Activated T-helper 2 cell treated with anti-CD3 and anti-CD28 coated beads, Interferon-gamma antibody, Interleukin-2, Interleukin-4, amounts not matched to agents 10 μg/mL and 5 μg/mL and 100 μg/mL, durations not matched to agents 14 hours and 24 hours and 36 hours (primary cell): ENCODE results near the gene NOP14. TPM values are rescaled to one million over a fixed set of nuclear protein-coding genes. Genes with fewer than 3 reads are reported as not detected.
"Not testable (repeated sequence)": the region's sequence is repeated elsewhere in the genome, so short reads cannot be mapped to it uniquely, and the experiment has no call there.

Source experiments
- DNase-seq: peaks from one replicate; pipeline ENCODE4 v3.0.0; 2021; ENCODE audit warnings: low spot score
- H3K27ac Mint-ChIP-seq: one replicate; pipeline ENCODE4 v1.8.0; 2021; ENCODE audit warnings: mixed read lengths
- H3K27me3 Mint-ChIP-seq: one replicate; pipeline ENCODE4 v1.8.0; 2021; ENCODE audit warnings: low read depth, mixed read lengths
- H3K36me3 Mint-ChIP-seq: one replicate; pipeline ENCODE4 v1.8.0; 2021; ENCODE audit warnings: low read depth, mixed read lengths
- H3K4me1 Mint-ChIP-seq: one replicate; pipeline ENCODE4 v1.8.0; 2021; ENCODE audit warnings: low read depth, mixed read lengths
- H3K4me3 Mint-ChIP-seq: one replicate; pipeline ENCODE4 v1.8.0; 2021; ENCODE audit warnings: low read depth, mild to moderate bottlenecking, moderate library complexity, mixed read lengths
- H3K9me3 Mint-ChIP-seq: one replicate; pipeline ENCODE4 v1.8.0; 2021; ENCODE audit warnings: mixed read lengths
- intact Hi-C: fragments of 100-400 bp; cut with micrococcal nuclease; formaldehyde crosslinking; loops from one replicate; pipeline ENCODE4 v1.15.1; 2023
- total RNA-seq: library from RNA; stranded (reverse); gene quantifications from 2 replicates; pipeline ENCODE4 v1.2.3, GENCODE V29; 2022

The NOP14 gene
- 104 and 106 TPM in 2 replicates for total RNA-seq

- H3K27me3 Mint-ChIP-seq: no peaks in the 10 kb centered on the region
- no peaks in the 10 kb centered on the region for H3K9me3 Mint-ChIP-seq
- H3K36me3 Mint-ChIP-seq: peaks cover 35% of the 10 kb centered on the region
- peak; percentile 97 for DNase-seq
- intact Hi-C loops: loop anchor here (1.0 to 10.0 kb wide), 7 partner anchors 74 to 545 kb away; partner anchors contain the start of genes CFAP99, FAM193A, HTT and HTT-AS
- H3K4me1 Mint-ChIP-seq: peaks cover 28% of the 10 kb centered on the region
- H3K27ac Mint-ChIP-seq: peak within 1 kb of the TSS; percentile 87
- H3K4me3 Mint-ChIP-seq: peak within 1 kb of the TSS; percentile 92
Observed at GRCh38 chr4:2963175-2963965, at the start of gene NOP14, which contains the start of gene GRK4. TSS of gene NOP14 (minus strand) at chr4:2963406. CDS start at chr4:2963319, 87 bp downstream. TSS of gene GRK4 (plus strand) at chr4:2963571. CDS start at chr4:2964071, 500 bp downstream.

GRCh38 chr4:3011456-3012220, 48.4 kb upstream of the NOP14 start:
- Mint-ChIP-seq H3K9me3 (no peaks in the 10 kb centered on the region), H3K4me1 (peaks cover 21% of the 10 kb centered on the region), H3K27me3 (no peaks in the 10 kb centered on the region), H3K36me3 (no peaks in the 10 kb centered on the region), H3K27ac (no peak overlapping the region), H3K4me3 (no peak overlapping the region)
- DNase-seq: no peak
- intact Hi-C loops: no loop called here

- H3K36me3 Mint-ChIP-seq: no peaks in the 10 kb centered on the region
- H3K27me3 Mint-ChIP-seq: no peaks in the 10 kb centered on the region
- no peaks in the 10 kb centered on the region for H3K9me3 Mint-ChIP-seq
- DNase-seq: no peak
- peaks cover 21% of the 10 kb centered on the region for H3K4me1 Mint-ChIP-seq
- H3K27ac Mint-ChIP-seq: no peak overlapping the region
- no peak overlapping the region for H3K4me3 Mint-ChIP-seq
- intact Hi-C loops: no loop called here
Observed at GRCh38 chr4:3010998-3011397, 47.8 kb upstream of the NOP14 start.

DNA sequence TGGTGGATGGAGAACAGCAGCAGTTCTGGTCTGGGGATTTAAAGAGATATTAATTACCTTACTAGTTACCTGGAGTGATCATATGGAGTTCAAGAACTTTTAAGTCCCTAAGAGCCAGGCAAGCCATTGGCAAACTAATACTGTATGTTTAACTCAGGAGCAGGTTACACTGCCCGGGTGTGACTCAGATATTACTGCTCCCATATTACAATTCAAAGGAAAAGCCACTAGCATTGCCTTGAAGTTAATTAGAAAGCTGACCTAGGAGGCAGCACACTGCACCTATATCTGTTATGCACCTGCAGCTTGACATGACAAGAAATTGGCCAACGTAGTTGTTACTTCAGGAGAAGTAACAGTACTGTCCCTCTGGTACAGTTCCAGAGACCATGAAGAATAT, 47.4 kb upstream of the NOP14 start:
- no peak for DNase-seq
- Mint-ChIP-seq H3K27me3 (no peaks in the 10 kb centered on the region), H3K9me3 (no peaks in the 10 kb centered on the region), H3K4me3 (no peak overlapping the region), H3K27ac (no peak overlapping the region), H3K4me1 (peaks cover 21% of the 10 kb centered on the region), H3K36me3 (no peaks in the 10 kb centered on the region)
- intact Hi-C loops: no loop called here

- no peaks in the 10 kb centered on the region for H3K9me3 Mint-ChIP-seq
- DNase-seq: no peak
- no peaks in the 10 kb centered on the region for H3K36me3 Mint-ChIP-seq
- no peaks in the 10 kb centered on the region for H3K27me3 Mint-ChIP-seq
- peaks cover 19% of the 10 kb centered on the region for H3K4me1 Mint-ChIP-seq
- H3K4me3 Mint-ChIP-seq: no peak overlapping the region
- H3K27ac Mint-ChIP-seq: no peak overlapping the region
- intact Hi-C loops: no loop called here
Observed at GRCh38 chr4:3009422-3009821, 46.2 kb upstream of the NOP14 start.

GRCh38 chr4:3007724-3008123, 44.5 kb upstream of the NOP14 start:
- H3K9me3 Mint-ChIP-seq: no peaks in the 10 kb centered on the region
- H3K36me3 Mint-ChIP-seq: no peaks in the 10 kb centered on the region
- no peak for DNase-seq
- peaks cover 10% of the 10 kb centered on the region for H3K4me1 Mint-ChIP-seq
- H3K27ac Mint-ChIP-seq: no peak overlapping the region
- no peaks in the 10 kb centered on the region for H3K27me3 Mint-ChIP-seq
- intact Hi-C loops: no loop called here
- H3K4me3 Mint-ChIP-seq: no peak overlapping the region

- H3K36me3 Mint-ChIP-seq: no peaks in the 10 kb centered on the region
- no peak overlapping the region for H3K4me3 Mint-ChIP-seq
- H3K4me1 Mint-ChIP-seq: no peaks in the 10 kb centered on the region
- no peak for DNase-seq
- H3K27ac Mint-ChIP-seq: no peak overlapping the region
- H3K9me3 Mint-ChIP-seq: no peaks in the 10 kb centered on the region
- intact Hi-C loops: no loop called here
- peaks cover 15% of the 10 kb centered on the region for H3K27me3 Mint-ChIP-seq
Observed at GRCh38 chr4:2996415-2996814, 33.2 kb upstream of the NOP14 start.

GRCh38 chr4:2995546-2996265, 32.5 kb upstream of the NOP14 start:
- Mint-ChIP-seq H3K27me3 (peaks cover 15% of the 10 kb centered on the region), H3K4me3 (no peak overlapping the region), H3K27ac (no peak overlapping the region), H3K4me1 (no peaks in the 10 kb centered on the region), H3K9me3 (no peaks in the 10 kb centered on the region), H3K36me3 (no peaks in the 10 kb centered on the region)
- no peak for DNase-seq
- intact Hi-C loops: no loop called here

- DNase-seq: no peak
- H3K27me3 Mint-ChIP-seq: peaks cover 14% of the 10 kb centered on the region
- intact Hi-C loops: no loop called here
- no peaks in the 10 kb centered on the region for H3K4me1 Mint-ChIP-seq
- H3K4me3 Mint-ChIP-seq: no peak overlapping the region
- H3K9me3 Mint-ChIP-seq: no peaks in the 10 kb centered on the region
- H3K36me3 Mint-ChIP-seq: no peaks in the 10 kb centered on the region
- no peak overlapping the region for H3K27ac Mint-ChIP-seq
Observed at GRCh38 chr4:2994917-2995316, 31.7 kb upstream of the NOP14 start.

DNA sequence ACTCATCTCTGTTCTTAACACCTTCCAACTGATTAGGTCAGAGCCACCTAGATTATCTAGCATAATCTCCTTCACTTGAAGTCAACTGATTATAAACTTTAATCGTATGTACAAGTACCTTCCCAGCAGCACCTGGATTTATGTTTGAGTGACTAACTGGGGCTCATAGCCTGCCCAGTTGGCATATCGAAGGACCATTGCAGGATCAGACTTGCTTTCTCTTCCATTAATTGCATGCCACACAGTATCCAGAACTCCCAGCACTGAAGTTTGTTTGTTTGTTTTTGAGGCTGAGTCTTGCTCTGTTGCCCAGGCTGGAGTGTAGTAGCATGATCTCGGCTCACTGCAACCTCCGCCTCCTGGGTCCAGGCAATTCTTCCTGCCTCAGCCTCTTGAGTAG, 28.0 kb upstream of the NOP14 start:
- peaks cover 4% of the 10 kb centered on the region for H3K9me3 Mint-ChIP-seq
- H3K36me3 Mint-ChIP-seq: no peaks in the 10 kb centered on the region
- H3K4me1 Mint-ChIP-seq: no peaks in the 10 kb centered on the region
- intact Hi-C loops: no loop called here
- peaks cover 10% of the 10 kb centered on the region for H3K27me3 Mint-ChIP-seq
- H3K4me3 Mint-ChIP-seq: no peak overlapping the region
- no peak overlapping the region for H3K27ac Mint-ChIP-seq
- no peak for DNase-seq

GRCh38 chr4:2983715-2984114, 20.5 kb upstream of the NOP14 start:
- H3K27ac Mint-ChIP-seq, intact Hi-C loops, H3K4me3 Mint-ChIP-seq, H3K4me1 Mint-ChIP-seq, DNase-seq, H3K36me3 Mint-ChIP-seq: not testable (repeated sequence)
- Mint-ChIP-seq H3K27me3 (peaks cover 16% of the 10 kb centered on the region), H3K9me3 (peaks cover 17% of the 10 kb centered on the region)

DNA sequence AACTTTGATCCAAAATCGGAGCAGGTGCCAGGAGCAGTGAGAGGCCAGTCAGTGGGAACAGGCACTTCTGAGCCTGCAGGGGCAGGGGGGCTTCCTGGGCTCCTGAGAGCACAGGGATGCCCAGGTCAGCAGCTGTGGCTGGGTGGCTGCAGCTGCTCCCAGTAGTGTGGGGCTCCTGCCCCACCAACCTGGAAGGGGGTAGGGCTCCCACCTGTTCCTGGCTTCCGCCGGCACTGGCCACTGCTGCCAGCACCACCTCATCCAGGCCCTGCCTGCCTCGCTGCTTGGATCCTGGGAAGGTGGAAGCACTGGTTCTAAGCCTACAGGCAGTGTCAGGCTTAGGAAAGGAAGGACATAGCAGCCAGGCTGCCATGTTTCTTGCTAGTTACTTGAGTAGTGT, 18.8 kb upstream of the NOP14 start:
- H3K4me1 Mint-ChIP-seq: no peaks in the 10 kb centered on the region
- DNase-seq: no peak
- no peaks in the 10 kb centered on the region for H3K36me3 Mint-ChIP-seq
- peaks cover 9% of the 10 kb centered on the region for H3K27me3 Mint-ChIP-seq
- no peak overlapping the region for H3K27ac Mint-ChIP-seq
- H3K4me3 Mint-ChIP-seq: no peak overlapping the region
- intact Hi-C loops: no loop called here
- peaks cover 15% of the 10 kb centered on the region for H3K9me3 Mint-ChIP-seq
